GM12801 (cell line): ENCODE results near the gene TNNC2.

Source experiments
- TF ChIP-seq, protein P1 (sequence below): IDR thresholded peaks from one replicate; pipeline ENCODE4 v1.5.1; 2011; ENCODE audit warnings: control low read depth; ENCODE audit not compliant: insufficient read length; ENCODE audit errors: extremely low read depth

TNNC2 gene

DNA sequence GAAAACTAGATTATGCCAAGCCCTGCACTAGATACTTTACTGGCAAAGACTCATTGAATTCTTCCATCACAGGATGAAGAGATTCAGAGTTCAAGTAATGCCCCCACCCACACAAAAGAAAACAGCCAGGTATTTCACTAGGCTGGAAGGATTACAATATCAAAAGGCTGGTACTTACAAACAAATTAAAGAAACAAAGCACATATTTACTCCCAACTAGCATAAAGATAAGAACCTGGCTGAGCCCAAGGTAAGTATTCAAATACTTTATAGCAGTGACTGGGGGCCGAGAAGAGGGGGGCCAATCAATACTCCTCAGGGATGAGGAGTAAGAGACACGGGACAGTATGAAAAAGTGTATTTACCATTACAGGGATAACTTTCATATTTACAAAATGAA, 26.4 kb upstream of the TNNC2 start:
- TF ChIP-seq, protein P1, sequence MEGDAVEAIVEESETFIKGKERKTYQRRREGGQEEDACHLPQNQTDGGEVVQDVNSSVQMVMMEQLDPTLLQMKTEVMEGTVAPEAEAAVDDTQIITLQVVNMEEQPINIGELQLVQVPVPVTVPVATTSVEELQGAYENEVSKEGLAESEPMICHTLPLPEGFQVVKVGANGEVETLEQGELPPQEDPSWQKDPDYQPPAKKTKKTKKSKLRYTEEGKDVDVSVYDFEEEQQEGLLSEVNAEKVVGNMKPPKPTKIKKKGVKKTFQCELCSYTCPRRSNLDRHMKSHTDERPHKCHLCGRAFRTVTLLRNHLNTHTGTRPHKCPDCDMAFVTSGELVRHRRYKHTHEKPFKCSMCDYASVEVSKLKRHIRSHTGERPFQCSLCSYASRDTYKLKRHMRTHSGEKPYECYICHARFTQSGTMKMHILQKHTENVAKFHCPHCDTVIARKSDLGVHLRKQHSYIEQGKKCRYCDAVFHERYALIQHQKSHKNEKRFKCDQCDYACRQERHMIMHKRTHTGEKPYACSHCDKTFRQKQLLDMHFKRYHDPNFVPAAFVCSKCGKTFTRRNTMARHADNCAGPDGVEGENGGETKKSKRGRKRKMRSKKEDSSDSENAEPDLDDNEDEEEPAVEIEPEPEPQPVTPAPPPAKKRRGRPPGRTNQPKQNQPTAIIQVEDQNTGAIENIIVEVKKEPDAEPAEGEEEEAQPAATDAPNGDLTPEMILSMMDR = no peak

DNA sequence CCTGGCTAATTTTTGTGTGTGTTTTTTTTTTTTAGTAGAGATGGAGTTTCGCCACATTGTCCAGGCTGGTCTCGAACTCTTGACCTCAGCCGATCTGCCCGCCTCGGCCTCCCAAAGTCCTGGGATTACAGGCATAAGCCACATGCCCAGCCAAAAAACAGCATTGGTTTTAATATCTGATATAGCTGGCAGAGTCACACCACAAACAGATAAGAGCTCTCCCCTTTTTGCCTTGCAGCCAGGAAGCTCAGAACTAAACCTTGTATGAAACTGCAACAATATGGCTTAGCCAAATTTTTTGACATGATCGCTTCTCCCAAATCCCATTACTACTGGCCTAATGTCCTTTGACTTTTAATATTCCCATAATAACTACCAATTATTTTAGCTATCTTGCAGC, 25.2 kb upstream of the TNNC2 start:
- TF ChIP-seq, protein P1 = no peak

DNA sequence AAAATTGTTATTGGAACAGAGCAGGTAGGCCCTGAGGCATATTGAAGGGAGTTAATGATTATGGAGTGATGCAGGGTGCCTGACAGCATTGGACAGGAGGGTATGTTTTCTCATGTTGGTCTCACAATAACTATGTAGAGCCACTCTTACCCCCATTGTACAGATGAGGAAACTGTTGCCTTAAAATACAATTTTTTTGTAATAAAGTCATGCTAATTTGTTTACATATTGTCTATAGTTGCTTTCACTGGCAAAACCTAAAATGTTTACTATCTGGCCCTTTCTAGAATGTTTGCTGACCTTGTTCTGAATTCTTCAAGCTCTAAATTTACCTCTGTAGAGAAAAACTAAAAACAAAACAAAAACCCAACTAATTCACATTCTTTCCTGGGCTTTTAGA, 24.4 kb upstream of the TNNC2 start:
- TF ChIP-seq, protein P1 = no peak

DNA sequence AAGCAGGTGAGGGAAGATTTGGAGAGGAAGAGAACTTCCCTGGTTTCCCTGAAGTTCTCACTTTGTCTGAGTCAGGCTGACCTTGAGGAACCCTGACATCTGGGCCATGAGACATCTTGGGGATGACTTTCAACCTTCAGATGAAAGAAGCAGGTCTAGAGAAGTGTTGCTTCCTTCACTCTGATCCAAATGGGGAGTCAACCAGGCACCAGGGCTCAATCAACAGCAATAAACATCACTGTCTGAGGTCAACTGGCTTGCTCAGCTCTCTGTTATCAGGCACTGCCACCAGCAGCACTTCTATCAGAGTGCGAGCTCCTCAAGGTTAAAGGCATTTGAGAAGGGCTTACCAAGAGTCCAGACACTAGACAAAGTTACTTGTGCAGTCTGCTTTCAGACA, 23.8 kb upstream of the TNNC2 start:
- TF ChIP-seq, protein P1 = no peak

DNA sequence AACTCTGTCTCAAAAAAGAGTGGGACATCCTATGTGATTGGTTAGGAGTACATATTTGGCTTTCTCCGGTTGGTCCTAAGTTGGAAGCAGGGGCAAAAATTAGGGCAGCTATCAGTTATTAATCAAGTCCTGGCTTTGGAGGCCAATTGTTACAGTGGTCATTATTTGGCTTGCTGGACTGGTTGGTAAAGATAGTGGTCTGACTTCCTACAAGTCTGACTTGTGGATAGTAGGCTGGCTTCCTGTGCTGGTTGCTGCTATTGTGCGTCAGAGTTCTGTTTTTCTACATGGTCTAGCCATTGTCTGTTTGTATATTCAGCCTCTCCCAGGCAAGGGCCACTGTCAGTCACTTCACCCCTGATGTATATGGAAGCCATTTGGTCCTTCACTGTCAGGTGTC, 23.1 kb upstream of the TNNC2 start:
- TF ChIP-seq, protein P1 = no peak

DNA sequence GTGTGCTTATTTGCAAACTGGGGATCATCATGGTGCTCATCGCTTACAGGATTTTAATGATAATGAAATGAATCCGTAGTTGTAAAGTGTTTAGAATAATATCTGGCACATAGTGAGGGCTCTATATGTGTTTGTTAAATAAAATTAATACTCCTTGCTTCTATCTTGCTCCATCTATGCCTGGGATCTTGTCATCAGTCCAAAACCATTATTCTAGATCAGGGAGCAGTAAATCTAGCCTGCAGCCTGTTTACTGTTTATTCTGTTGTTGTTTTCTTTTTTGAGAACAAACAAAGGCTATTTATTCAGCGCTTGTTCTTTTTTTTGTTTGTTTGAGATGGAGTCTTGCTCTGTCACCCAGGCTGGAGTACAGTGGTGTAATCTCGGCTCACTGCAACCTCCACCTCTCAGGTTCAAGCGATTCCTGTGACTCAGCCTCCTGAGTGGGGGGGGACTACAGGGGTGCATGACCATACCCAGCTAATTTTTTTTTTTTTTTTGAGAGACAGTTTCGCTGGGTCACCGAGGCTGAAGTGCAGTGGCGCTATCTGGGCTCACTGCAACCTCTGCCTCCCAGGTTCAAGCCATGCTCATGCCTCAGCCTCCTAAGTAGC, 22.0 kb upstream of the TNNC2 start:
- TF ChIP-seq, protein P1 = no peak

DNA sequence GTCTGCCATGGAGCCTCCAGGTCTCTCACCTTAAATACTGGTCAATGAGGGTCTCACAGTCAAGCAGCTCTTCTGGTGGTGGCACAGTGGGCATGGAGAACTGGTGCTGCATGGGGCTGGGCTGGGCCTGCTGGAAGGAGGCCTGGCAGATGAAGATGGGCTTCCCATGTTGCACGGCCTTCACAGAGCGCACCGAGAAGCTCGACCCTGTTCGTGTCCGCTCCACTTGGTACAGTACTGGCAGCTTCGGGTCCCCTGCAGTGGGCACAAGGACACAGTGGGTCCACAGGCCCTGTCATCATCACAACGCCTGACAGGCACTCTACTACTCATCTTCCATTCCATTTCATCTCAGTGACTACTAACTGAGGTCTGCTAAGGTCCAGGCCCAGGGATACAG, 21.3 kb upstream of the TNNC2 start:
- TF ChIP-seq, protein P1 = no peak
